GM13977 (cell line): ENCODE results near the gene C14orf39.
"Not testable (repeated sequence)": the region's sequence is repeated elsewhere in the genome, so short reads cannot be mapped to it uniquely, and the experiment has no call there.

Experiments
- DNase-seq: peaks from one replicate; pipeline ENCODE4 v3.0.0; 2012; ENCODE audit warnings: low spot score
- CTCF ChIP-seq: IDR thresholded peaks from 2 replicates; pipeline ENCODE4 v1.5.1; 2012; ENCODE audit warnings: mild to moderate bottlenecking, control low read depth; ENCODE audit not compliant: insufficient read depth; ENCODE audit errors: extremely low read depth, missing control alignments
- in situ Hi-C: fragments of 300-500 bp; cut with MboI; formaldehyde crosslinking; loops from one replicate; pipeline ENCODE4 v1.12.0; 2022; ENCODE audit warnings: low sequenced_read_pairs, low pct_unique_long_range_greater_than_20kb, mixed read lengths, inconsistent platforms; ENCODE audit not compliant: unreplicated experiment

The C14orf39 gene

GRCh38 chr14:60495946-60496345 is 10.1 kb upstream of the C14orf39 start:
- TF ChIP-seq CTCF = no peak
- DNase-seq = no peak
- in situ Hi-C loops = no loop called here

GRCh38 chr14:60490270-60490669 is 4.4 kb upstream of the C14orf39 start:
- no peak for DNase-seq
- no peak for TF ChIP-seq CTCF
- in situ Hi-C loops = no loop called here

DNA sequence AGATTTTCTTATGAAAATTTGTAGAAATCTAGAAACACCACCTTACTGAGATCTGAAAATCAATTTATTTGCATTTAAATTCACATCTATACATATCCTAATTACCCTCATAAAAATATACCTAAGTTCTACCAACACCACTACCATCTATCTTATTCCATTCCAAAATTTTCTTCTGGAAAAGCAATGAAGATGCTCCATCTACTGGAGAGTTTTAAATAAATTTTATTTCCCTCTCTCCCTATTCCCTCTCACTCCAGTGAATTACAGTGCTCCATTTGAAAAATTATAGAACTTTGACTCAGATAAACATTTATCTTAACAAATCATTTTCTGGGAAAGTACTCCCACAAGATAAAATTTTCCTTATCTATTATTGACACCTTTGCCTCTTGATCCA is 2.3 kb upstream of the C14orf39 start:
- no peak for TF ChIP-seq CTCF
- in situ Hi-C loops = no loop called here
- DNase-seq = no peak

DNA sequence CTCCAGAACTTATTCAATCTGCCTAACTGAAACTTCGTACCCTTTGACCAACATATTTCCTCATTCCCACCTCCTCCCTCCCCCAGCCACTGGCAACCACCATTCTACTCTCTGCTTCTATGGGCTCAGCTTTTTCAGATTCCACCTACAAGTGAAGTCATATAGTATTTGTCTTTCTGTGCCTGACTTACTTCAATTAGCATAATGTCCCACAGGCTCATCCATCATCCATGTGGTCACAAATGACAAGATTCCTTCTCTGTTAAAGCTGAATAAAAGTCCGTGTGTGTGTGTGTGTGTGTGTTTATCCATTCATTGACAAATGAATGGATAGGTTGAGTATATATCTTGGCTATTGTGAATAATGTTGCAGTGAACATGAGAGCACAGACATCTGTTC is 1.3 kb upstream of the C14orf39 start:
- in situ Hi-C loops = no loop called here
- DNase-seq = no peak
- TF ChIP-seq CTCF = no peak

DNA sequence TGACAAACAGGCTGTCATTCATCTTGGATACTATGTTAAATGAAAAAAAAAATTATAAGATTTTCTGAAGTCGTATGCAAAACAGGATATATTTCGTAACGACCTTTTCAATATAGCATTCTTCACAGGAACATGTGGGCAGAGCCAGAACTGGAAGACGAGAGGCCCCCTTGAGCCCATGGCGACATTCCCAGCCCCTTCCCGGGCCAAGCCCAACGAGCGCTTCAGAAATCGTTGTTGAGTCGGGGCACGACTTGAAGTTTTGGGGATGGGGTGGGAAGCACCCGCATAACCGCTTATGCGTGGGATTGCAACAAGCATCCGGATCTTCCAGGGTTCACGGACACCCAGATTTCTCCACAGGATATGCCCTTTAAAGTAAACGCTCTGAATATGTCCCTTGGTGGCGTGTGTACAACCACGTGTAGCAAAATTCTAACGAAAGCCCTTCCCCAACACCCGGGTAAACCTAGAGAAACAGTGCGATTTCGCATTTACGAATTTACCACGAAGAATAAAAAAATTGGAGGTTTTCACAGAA is 736 bp downstream of the C14orf39 start:
- TF ChIP-seq CTCF = no peak
- no peak for DNase-seq
- in situ Hi-C loops = no loop called here

DNA sequence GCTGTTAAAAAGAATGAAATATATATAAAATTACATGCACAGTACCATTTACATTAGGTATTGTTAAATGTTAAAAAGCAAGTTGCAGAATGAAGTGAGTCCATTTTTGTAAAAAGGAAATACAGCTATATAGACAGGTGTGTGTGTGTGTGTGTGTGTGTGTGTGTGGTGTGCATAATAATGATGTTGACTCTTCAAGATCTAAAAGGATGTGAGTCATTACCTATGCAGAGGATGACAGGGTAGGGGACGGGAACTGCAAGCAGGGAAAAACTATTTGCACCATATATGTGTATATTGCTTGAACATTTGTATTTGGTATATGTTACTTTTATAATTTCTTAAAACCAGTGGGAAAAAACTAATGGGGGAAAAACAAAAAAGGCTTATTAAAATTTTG is 3.1 kb downstream of the C14orf39 start:
- in situ Hi-C loops = no loop called here
- no peak for DNase-seq

DNA sequence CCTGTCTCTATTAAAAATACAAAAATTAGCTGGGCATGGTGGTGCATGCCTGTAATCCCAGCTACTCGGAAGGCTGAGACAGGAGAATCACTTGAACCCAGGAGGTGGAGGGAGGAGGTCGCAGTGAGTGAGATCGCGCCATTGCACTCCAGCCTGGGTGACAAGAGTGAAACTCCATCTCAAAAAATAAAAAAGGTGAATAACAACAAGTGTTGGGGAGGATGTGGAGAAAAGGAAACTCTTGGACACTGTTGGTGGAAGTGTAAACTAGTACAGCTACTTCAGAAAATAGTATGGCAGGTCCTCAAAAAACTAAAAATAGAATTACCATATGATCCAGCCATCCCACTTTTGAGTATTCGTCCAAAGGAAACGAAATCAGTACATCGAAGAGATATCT is 5.6 kb downstream of the C14orf39 start:
- in situ Hi-C loops, DNase-seq: not testable (repeated sequence)

More for the DNA sequence above, 3.1 kb downstream of the C14orf39 start:
- TF ChIP-seq CTCF = no peak
